ENCODE data around the gene TAOK1.

GRCh38 chr17:29363716-29364115 is 26.4 kb upstream of the TAOK1 start:
- TF ChIP-seq CTCF (IDR thresholded peaks at IDR 0.05) (no peak), POLR2A (IDR thresholded peaks at IDR 0.05) (no peak)
